H1 (cell line): ENCODE data around the gene EFCAB6.

ENCODE experiments used
- BRCA1 ChIP-seq: IDR thresholded peaks from 2 replicates; pipeline ENCODE4 v1.6.1; 2012; ENCODE audit warnings: low read depth, low read length, improper control_type of control experiment
- POLR2AphosphoS5 ChIP-seq: IDR thresholded peaks from 2 replicates; pipeline ENCODE4 v1.6.1; 2011; ENCODE audit warnings: low read depth, low read length
- ZNF274 ChIP-seq: IDR thresholded peaks from 2 replicates; pipeline ENCODE4 v1.7.0; 2012; ENCODE audit warnings: low read length, borderline replicate concordance; ENCODE audit errors: extremely low read depth
- TF ChIP-seq, protein P1 (sequence below), 3 experiments: IDR thresholded peaks; 1 replicate in 2 of 3; 2 replicates in 1 of 3; pipeline versions ENCODE4 v1.5.1 to v1.6.1; 2011; ENCODE audit warnings: low read length in 3 of 3, mild to moderate bottlenecking in 3 of 3, inconsistent platforms in 2 of 3, low read depth in 1 of 3, moderate library complexity in 1 of 3; ENCODE audit not compliant: insufficient read depth in 1 of 3; ENCODE audit errors: control extremely low read depth in 1 of 3
- TF ChIP-seq, protein P2 (sequence below): IDR thresholded peaks from 2 replicates; pipeline ENCODE4 v1.6.1; 2011; ENCODE audit warnings: low read depth, mild to moderate bottlenecking, low read length; ENCODE audit not compliant: insufficient read depth

DNA sequence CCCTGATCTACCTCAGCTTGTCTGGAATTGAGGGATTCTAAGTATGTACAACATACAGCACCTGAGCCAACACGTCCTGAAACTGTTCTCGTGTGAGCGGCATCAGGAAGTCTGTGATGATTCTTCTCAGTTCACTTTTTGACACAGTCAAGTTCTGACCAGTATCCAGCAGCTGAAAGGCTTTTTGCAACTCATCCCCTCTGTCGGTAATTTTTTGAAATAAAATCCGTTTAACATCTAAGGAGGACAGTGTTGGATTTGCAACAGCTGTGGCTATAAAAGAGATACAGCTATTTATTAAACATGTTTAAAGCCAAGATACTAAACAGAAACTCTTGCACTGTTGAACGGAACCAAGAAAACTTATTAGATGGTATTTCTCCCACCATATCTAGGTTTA lies 39.3 kb downstream of the EFCAB6 start:
- TF ChIP-seq BRCA1 (no peak), ZNF274 (no peak), POLR2AphosphoS5 (no peak)
- TF ChIP-seq, protein P1, sequence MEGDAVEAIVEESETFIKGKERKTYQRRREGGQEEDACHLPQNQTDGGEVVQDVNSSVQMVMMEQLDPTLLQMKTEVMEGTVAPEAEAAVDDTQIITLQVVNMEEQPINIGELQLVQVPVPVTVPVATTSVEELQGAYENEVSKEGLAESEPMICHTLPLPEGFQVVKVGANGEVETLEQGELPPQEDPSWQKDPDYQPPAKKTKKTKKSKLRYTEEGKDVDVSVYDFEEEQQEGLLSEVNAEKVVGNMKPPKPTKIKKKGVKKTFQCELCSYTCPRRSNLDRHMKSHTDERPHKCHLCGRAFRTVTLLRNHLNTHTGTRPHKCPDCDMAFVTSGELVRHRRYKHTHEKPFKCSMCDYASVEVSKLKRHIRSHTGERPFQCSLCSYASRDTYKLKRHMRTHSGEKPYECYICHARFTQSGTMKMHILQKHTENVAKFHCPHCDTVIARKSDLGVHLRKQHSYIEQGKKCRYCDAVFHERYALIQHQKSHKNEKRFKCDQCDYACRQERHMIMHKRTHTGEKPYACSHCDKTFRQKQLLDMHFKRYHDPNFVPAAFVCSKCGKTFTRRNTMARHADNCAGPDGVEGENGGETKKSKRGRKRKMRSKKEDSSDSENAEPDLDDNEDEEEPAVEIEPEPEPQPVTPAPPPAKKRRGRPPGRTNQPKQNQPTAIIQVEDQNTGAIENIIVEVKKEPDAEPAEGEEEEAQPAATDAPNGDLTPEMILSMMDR (IDR thresholded peaks at IDR 0.05; ENCODE audit: control extremely low read depth in 1 of 3, insufficient read depth in 1 of 3, low read depth in 1 of 3, low read length in 3 of 3), result no peak
- TF ChIP-seq, protein P2, sequence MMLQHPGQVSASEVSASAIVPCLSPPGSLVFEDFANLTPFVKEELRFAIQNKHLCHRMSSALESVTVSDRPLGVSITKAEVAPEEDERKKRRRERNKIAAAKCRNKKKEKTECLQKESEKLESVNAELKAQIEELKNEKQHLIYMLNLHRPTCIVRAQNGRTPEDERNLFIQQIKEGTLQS, result no peak
